Measurements from ENCODE around the gene NBEA. TPM values are rescaled to one million over a fixed set of nuclear protein-coding genes. Genes with fewer than 3 reads are reported as not detected.

The NBEA gene
- polyA plus RNA-seq, 1 experiment = 1.3 TPM

DNA sequence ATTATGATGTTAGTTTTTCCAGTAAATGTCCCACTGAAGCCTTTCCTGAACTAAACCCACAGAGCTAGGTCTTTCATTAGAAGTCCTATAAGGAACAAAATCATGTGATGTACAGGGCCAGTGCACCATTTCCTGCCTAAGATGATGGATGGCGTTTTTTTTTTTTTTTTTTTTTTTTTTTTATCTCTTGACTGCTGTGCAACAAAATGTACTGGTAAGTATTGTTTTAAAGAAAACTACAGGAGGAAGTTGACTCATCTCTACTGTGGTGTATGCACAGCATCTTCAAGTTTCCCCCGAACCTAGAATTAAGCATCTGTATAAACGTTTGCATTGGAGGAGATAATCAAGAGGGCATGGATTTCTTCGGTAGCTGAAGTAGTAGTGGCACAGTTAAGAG is 197.5 kb downstream of the NBEA start:
- no peaks in the 10 kb centered on the region for H3K27me3 ChIP-seq (ENCODE audit: control insufficient read depth, insufficient read depth, low read length)
- no peaks in the 10 kb centered on the region for H3K9me3 ChIP-seq (ENCODE audit: control insufficient read depth, insufficient read depth, low read length)
- H3K27ac ChIP-seq (ENCODE audit: low read depth, low read length) = no peak overlapping the region
- TF ChIP-seq CTCF (IDR thresholded peaks at IDR 0.05; ENCODE audit: low read depth, low read length) = no peak
- no peak for DNase-seq (ENCODE audit: low read depth, low spot score)
- ChIA-PET POLR2A (no interaction called here), CTCF (no interaction called here)
- H3K4me3 ChIP-seq (ENCODE audit: low read depth, low read length) = no peak overlapping the region

GRCh38 chr13:35140321-35140720 is 198.3 kb downstream of the NBEA start:
- Histone ChIP-seq H3K9me3 (ENCODE audit: control insufficient read depth, insufficient read depth, low read length) (no peaks in the 10 kb centered on the region), H3K27ac (ENCODE audit: low read depth, low read length) (no peak overlapping the region), H3K27me3 (ENCODE audit: control insufficient read depth, insufficient read depth, low read length) (no peaks in the 10 kb centered on the region), H3K4me3 (ENCODE audit: low read depth, low read length) (no peak overlapping the region)
- no peak for TF ChIP-seq CTCF (IDR thresholded peaks at IDR 0.05; ENCODE audit: low read depth, low read length)
- ChIA-PET CTCF (no interaction called here), POLR2A (no interaction called here)
- no peak for DNase-seq (ENCODE audit: low read depth, low spot score)

GRCh38 chr13:35140831-35141230 is 198.8 kb downstream of the NBEA start:
- no peak for TF ChIP-seq CTCF (IDR thresholded peaks at IDR 0.05; ENCODE audit: low read depth, low read length)
- CTCF ChIA-PET = no interaction called here
- DNase-seq (ENCODE audit: low read depth, low spot score) = no peak

DNA sequence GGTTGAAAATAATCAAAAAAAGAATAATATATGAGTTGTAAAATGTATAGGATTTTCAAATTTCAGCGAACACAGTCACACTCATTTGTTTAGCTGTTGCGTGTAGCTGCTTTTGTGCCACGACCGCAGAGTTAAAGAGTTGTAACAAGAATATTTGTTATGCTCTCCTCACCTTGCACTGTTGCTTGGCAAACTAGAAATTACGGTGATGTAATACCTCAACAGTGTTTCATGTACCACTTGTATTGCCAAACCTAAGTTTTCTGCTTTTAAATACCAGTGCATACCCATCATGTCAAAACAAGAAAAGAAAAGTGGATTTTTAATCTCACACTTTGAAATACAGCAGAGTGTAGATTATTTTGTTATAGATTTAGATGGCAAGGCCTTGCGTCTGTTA is 201.1 kb downstream of the NBEA start:
- no peak overlapping the region for H3K27ac ChIP-seq (ENCODE audit: low read depth, low read length)
- POLR2A ChIA-PET = no interaction called here

More at GRCh38 chr13:35140831-35141230, 198.8 kb downstream of the NBEA start:
- no peaks in the 10 kb centered on the region for H3K9me3 ChIP-seq (ENCODE audit: control insufficient read depth, insufficient read depth, low read length)
- no peaks in the 10 kb centered on the region for H3K27me3 ChIP-seq (ENCODE audit: control insufficient read depth, insufficient read depth, low read length)
- POLR2A ChIA-PET = no interaction called here
- no peak overlapping the region for H3K27ac ChIP-seq (ENCODE audit: low read depth, low read length)
- H3K4me3 ChIP-seq (ENCODE audit: low read depth, low read length) = no peak overlapping the region

More for the DNA sequence above, 201.1 kb downstream of the NBEA start:
- TF ChIP-seq CTCF (IDR thresholded peaks at IDR 0.05; ENCODE audit: low read depth, low read length) = no peak
- DNase-seq (ENCODE audit: low read depth, low spot score) = no peak
- no peak overlapping the region for H3K4me3 ChIP-seq (ENCODE audit: low read depth, low read length)
- H3K9me3 ChIP-seq (ENCODE audit: control insufficient read depth, insufficient read depth, low read length) = no peaks in the 10 kb centered on the region
- CTCF ChIA-PET = no interaction called here
- no peaks in the 10 kb centered on the region for H3K27me3 ChIP-seq (ENCODE audit: control insufficient read depth, insufficient read depth, low read length)

All from AG04450 (cell line).